Measurements from ENCODE around the gene POMT2. TPM values are rescaled to one million over a fixed set of nuclear protein-coding genes. Genes with fewer than 3 reads are reported as not detected.

Gene POMT2
- total RNA-seq, 2 experiments from 2014 or later: 10.5 to 16.1 TPM

GRCh38 chr14:77256694-77257093, 64.0 kb downstream of the POMT2 start:
- Mint-ChIP-seq H3K27me3 (peaks cover 9% of the 10 kb centered on the region), H3K4me1 (no peaks in the 10 kb centered on the region)
- POLR2A ChIA-PET: no interaction called here

GRCh38 chr14:77253333-77254190, 67.1 kb downstream of the POMT2 start:
- H3K27ac Mint-ChIP-seq: no peak overlapping the region
- peaks cover 3% of the 10 kb centered on the region for H3K27me3 Mint-ChIP-seq
- DNase-seq: no peak
- ChIA-PET CTCF (no interaction called here), POLR2A (no interaction called here)
- no peaks in the 10 kb centered on the region for H3K36me3 Mint-ChIP-seq (ENCODE audit: low read depth)
- H3K4me1 Mint-ChIP-seq: no peaks in the 10 kb centered on the region
- H3K4me3 Mint-ChIP-seq: no peak overlapping the region
- no peaks in the 10 kb centered on the region for H3K9me3 Mint-ChIP-seq

More at GRCh38 chr14:77256694-77257093, 64.0 kb downstream of the POMT2 start:
- Mint-ChIP-seq H3K9me3 (no peaks in the 10 kb centered on the region), H3K4me3 (no peak overlapping the region), H3K36me3 (ENCODE audit: low read depth) (no peaks in the 10 kb centered on the region), H3K27ac (no peak overlapping the region)
- CTCF ChIA-PET: interaction anchor here (0.6 kb wide), 1 partner anchor 101 kb away, joined by 3 read pairs; no protein-coding TSS in a partner anchor
- DNase-seq: no peak

- ChIA-PET POLR2A (no interaction called here), CTCF (no interaction called here)
- DNase-seq: no peak
- H3K4me3 Mint-ChIP-seq: no peak overlapping the region
- H3K9me3 Mint-ChIP-seq: no peaks in the 10 kb centered on the region
- H3K36me3 Mint-ChIP-seq (ENCODE audit: low read depth): no peaks in the 10 kb centered on the region
- H3K27me3 Mint-ChIP-seq: peaks cover 3% of the 10 kb centered on the region
- no peak overlapping the region for H3K27ac Mint-ChIP-seq
- no peaks in the 10 kb centered on the region for H3K4me1 Mint-ChIP-seq
Observed at GRCh38 chr14:77251870-77252269, 68.8 kb downstream of the POMT2 start.

GRCh38 chr14:77250927-77251326, 69.8 kb downstream of the POMT2 start:
- peaks cover 3% of the 10 kb centered on the region for H3K27me3 Mint-ChIP-seq
- no peak overlapping the region for H3K27ac Mint-ChIP-seq
- POLR2A ChIA-PET: no interaction called here
- no peaks in the 10 kb centered on the region for H3K4me1 Mint-ChIP-seq
- no peak overlapping the region for H3K4me3 Mint-ChIP-seq
- no peaks in the 10 kb centered on the region for H3K36me3 Mint-ChIP-seq (ENCODE audit: low read depth)
- CTCF ChIA-PET: no interaction called here
- DNase-seq: no peak
- H3K9me3 Mint-ChIP-seq: no peaks in the 10 kb centered on the region

GRCh38 chr14:77249286-77249685, 71.4 kb downstream of the POMT2 start:
- Mint-ChIP-seq H3K27me3 (no peaks in the 10 kb centered on the region), H3K27ac (no peak overlapping the region), H3K4me3 (no peak overlapping the region), H3K4me1 (no peaks in the 10 kb centered on the region), H3K9me3 (no peaks in the 10 kb centered on the region), H3K36me3 (ENCODE audit: low read depth) (no peaks in the 10 kb centered on the region)
- POLR2A ChIA-PET: no interaction called here
- no peak for DNase-seq
- CTCF ChIA-PET: no interaction called here

- Mint-ChIP-seq H3K36me3 (ENCODE audit: low read depth) (no peaks in the 10 kb centered on the region), H3K4me3 (no peak overlapping the region), H3K4me1 (no peaks in the 10 kb centered on the region), H3K27ac (no peak overlapping the region), H3K27me3 (no peaks in the 10 kb centered on the region), H3K9me3 (no peaks in the 10 kb centered on the region)
- POLR2A ChIA-PET: no interaction called here
- no peak for DNase-seq
- CTCF ChIA-PET: no interaction called here
Observed at GRCh38 chr14:77248666-77249065, 72.0 kb downstream of the POMT2 start.

GRCh38 chr14:77246784-77247183, 73.9 kb downstream of the POMT2 start:
- Mint-ChIP-seq H3K36me3 (ENCODE audit: low read depth) (no peaks in the 10 kb centered on the region), H3K4me3 (no peak overlapping the region), H3K4me1 (no peaks in the 10 kb centered on the region), H3K27ac (no peak overlapping the region), H3K9me3 (no peaks in the 10 kb centered on the region), H3K27me3 (peaks cover 2% of the 10 kb centered on the region)
- no peak for DNase-seq
- CTCF ChIA-PET: interaction anchor here (0.6 kb wide), 1 partner anchor 25 kb away, joined by 3 read pairs; no protein-coding TSS in a partner anchor
- POLR2A ChIA-PET: no interaction called here

GRCh38 chr14:77245820-77246219, 74.9 kb downstream of the POMT2 start:
- ChIA-PET CTCF (interaction anchor here (0.6 kb wide), 1 partner anchor 305 kb away, joined by 3 read pairs; no protein-coding TSS in a partner anchor), POLR2A (no interaction called here)
- H3K4me3 Mint-ChIP-seq: no peak overlapping the region
- no peaks in the 10 kb centered on the region for H3K36me3 Mint-ChIP-seq (ENCODE audit: low read depth)
- DNase-seq: no peak
- peaks cover 2% of the 10 kb centered on the region for H3K27me3 Mint-ChIP-seq
- H3K27ac Mint-ChIP-seq: no peak overlapping the region
- H3K9me3 Mint-ChIP-seq: no peaks in the 10 kb centered on the region
- H3K4me1 Mint-ChIP-seq: no peaks in the 10 kb centered on the region

- no peak for DNase-seq
- H3K4me3 Mint-ChIP-seq: no peak overlapping the region
- ChIA-PET CTCF (no interaction called here), POLR2A (no interaction called here)
- H3K36me3 Mint-ChIP-seq (ENCODE audit: low read depth): no peaks in the 10 kb centered on the region
- H3K27me3 Mint-ChIP-seq: peaks cover 2% of the 10 kb centered on the region
- H3K9me3 Mint-ChIP-seq: no peaks in the 10 kb centered on the region
- no peaks in the 10 kb centered on the region for H3K4me1 Mint-ChIP-seq
- no peak overlapping the region for H3K27ac Mint-ChIP-seq
Observed at GRCh38 chr14:77243853-77244252, 76.8 kb downstream of the POMT2 start.

- Mint-ChIP-seq H3K4me1 (no peaks in the 10 kb centered on the region), H3K9me3 (no peaks in the 10 kb centered on the region), H3K27me3 (peaks cover 2% of the 10 kb centered on the region), H3K27ac (no peak overlapping the region), H3K4me3 (no peak overlapping the region), H3K36me3 (ENCODE audit: low read depth) (no peaks in the 10 kb centered on the region)
- POLR2A ChIA-PET: no interaction called here
- CTCF ChIA-PET: no interaction called here
- no peak for DNase-seq
Observed at GRCh38 chr14:77242752-77243151, 77.9 kb downstream of the POMT2 start.

GRCh38 chr14:77241955-77242354, 78.7 kb downstream of the POMT2 start:
- Mint-ChIP-seq H3K4me1 (no peaks in the 10 kb centered on the region), H3K4me3 (no peak overlapping the region), H3K27me3 (peaks cover 2% of the 10 kb centered on the region), H3K36me3 (ENCODE audit: low read depth) (no peaks in the 10 kb centered on the region), H3K27ac (no peak overlapping the region), H3K9me3 (no peaks in the 10 kb centered on the region)
- POLR2A ChIA-PET: no interaction called here
- CTCF ChIA-PET: interaction anchor here (1.5 kb wide), 1 partner anchor 329 kb away, joined by 3 read pairs; no protein-coding TSS in a partner anchor
- no peak for DNase-seq

GRCh38 chr14:77240336-77240915, 80.3 kb downstream of the POMT2 start:
- ChIA-PET CTCF (interaction anchor here (0.6 to 1.5 kb wide), 4 partner anchors 28 to 852 kb away, joined by 3 to 4 read pairs (median 4); no protein-coding TSS in a partner anchor), POLR2A (no interaction called here)
- H3K9me3 Mint-ChIP-seq: no peaks in the 10 kb centered on the region

GRCh38 chr14:77239412-77239811, 81.3 kb downstream of the POMT2 start:
- POLR2A ChIA-PET: no interaction called here
- CTCF ChIA-PET: no interaction called here
- no peak overlapping the region for H3K4me3 Mint-ChIP-seq
- no peak overlapping the region for H3K27ac Mint-ChIP-seq
- H3K27me3 Mint-ChIP-seq: peaks cover 2% of the 10 kb centered on the region
- no peaks in the 10 kb centered on the region for H3K9me3 Mint-ChIP-seq
- H3K4me1 Mint-ChIP-seq: no peaks in the 10 kb centered on the region
- H3K36me3 Mint-ChIP-seq (ENCODE audit: low read depth): no peaks in the 10 kb centered on the region
- DNase-seq: no peak

More at GRCh38 chr14:77240336-77240915, 80.3 kb downstream of the POMT2 start:
- Mint-ChIP-seq H3K4me1 (no peaks in the 10 kb centered on the region), H3K27ac (no peak overlapping the region), H3K27me3 (peaks cover 2% of the 10 kb centered on the region), H3K4me3 (no peak overlapping the region), H3K36me3 (ENCODE audit: low read depth) (no peaks in the 10 kb centered on the region)
- DNase-seq: no peak

- CTCF ChIA-PET: no interaction called here
- Mint-ChIP-seq H3K27me3 (peaks cover 2% of the 10 kb centered on the region), H3K36me3 (ENCODE audit: low read depth) (no peaks in the 10 kb centered on the region), H3K4me3 (no peak overlapping the region), H3K9me3 (no peaks in the 10 kb centered on the region), H3K27ac (no peak overlapping the region), H3K4me1 (no peaks in the 10 kb centered on the region)
- no peak for DNase-seq
- POLR2A ChIA-PET: no interaction called here
Observed at GRCh38 chr14:77238996-77239395, 81.7 kb downstream of the POMT2 start.

All from activated CD4-positive, alpha-beta memory T cell treated with anti-CD3 and anti-CD28 coated beads, Interleukin-2, amount 10 ng/mL, durations not matched to agents 7 days and 5 days (primary cell).